Lower leg skin (tissue), 4 donors: Measurements from ENCODE around the gene TAS2R13. TPM values are rescaled to one million over a fixed set of nuclear protein-coding genes. Genes with fewer than 3 reads are reported as not detected.

ENCODE experiments used
- DNase-seq, 2 donors: peaks; one replicate each; pipeline ENCODE4 v3.0.0-alpha.2; 2019; ENCODE audit warnings: low spot score in 2 of 2
- H3K4me3 ChIP-seq: fragments of 200-600 bp; sonication (generic); 2 replicates; pipeline ENCODE4 v1.5.1; 2017; ENCODE audit warnings: mild to moderate bottlenecking, low read depth; ENCODE audit not compliant: poor library complexity, severe bottlenecking
- POLR2A ChIP-seq, 2 donors: fragments of 450-650 bp; IDR thresholded peaks; one replicate each; pipeline ENCODE4 v1.6.1; 2016 to 2017; ENCODE audit warnings: antibody characterized with exemption in 2 of 2, mild to moderate bottlenecking in 1 of 2, moderate library complexity in 1 of 2
- WGBS, 2 donors: methylation state at CpG; one replicate each; pipeline ENCODE4 v1.1.5; 2018; 5-methylcytosine and 5-hydroxymethylcytosine counted together
- intact Hi-C: fragments of 100-400 bp; cut with DNase I; formaldehyde crosslinking; loops from one replicate; pipeline ENCODE4 v1.15.0; 2023; ENCODE audit warnings: low total_unique reads
- total RNA-seq, 4 donors: library from RNA; depleted of rRNA; stranded (reverse); fragments of >200 nt; gene quantifications; one replicate each; pipeline ENCODE4 v1.1.0, GENCODE V29; 2016
- TF ChIP-seq, protein P1 (sequence below), 3 donors: fragments of 450-650 bp; IDR thresholded peaks; one replicate each; pipeline ENCODE4 v1.5.1; 2016; ENCODE audit warnings: antibody characterized with exemption in 3 of 3, mild to moderate bottlenecking in 3 of 3, moderate library complexity in 2 of 3

TAS2R13 gene
- total RNA-seq, 4 donors from 2014 or later: 0.26 to 1.1 (median 0.73) TPM

DNA sequence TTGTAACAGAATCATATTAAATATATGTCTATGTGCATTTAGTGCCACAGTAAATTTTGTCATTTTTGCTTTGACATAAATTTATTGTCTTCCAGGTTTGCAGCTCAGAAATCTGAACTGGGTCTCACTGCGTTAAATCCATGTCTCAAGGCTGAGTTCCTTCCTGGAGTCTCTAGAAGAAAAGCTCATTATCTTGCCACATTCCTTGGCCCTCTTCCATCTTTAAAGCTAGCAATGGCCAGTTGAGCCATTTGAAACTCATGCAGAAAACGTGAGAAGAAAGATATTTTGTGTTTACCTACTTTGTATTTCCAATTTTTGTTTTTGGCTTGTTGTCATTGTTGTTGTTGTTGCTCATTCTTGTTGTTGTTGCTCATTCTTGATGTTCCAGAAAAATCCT, 36.0 kb downstream of the TAS2R13 start:
- TF ChIP-seq, protein P1, sequence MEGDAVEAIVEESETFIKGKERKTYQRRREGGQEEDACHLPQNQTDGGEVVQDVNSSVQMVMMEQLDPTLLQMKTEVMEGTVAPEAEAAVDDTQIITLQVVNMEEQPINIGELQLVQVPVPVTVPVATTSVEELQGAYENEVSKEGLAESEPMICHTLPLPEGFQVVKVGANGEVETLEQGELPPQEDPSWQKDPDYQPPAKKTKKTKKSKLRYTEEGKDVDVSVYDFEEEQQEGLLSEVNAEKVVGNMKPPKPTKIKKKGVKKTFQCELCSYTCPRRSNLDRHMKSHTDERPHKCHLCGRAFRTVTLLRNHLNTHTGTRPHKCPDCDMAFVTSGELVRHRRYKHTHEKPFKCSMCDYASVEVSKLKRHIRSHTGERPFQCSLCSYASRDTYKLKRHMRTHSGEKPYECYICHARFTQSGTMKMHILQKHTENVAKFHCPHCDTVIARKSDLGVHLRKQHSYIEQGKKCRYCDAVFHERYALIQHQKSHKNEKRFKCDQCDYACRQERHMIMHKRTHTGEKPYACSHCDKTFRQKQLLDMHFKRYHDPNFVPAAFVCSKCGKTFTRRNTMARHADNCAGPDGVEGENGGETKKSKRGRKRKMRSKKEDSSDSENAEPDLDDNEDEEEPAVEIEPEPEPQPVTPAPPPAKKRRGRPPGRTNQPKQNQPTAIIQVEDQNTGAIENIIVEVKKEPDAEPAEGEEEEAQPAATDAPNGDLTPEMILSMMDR (IDR thresholded peaks at IDR 0.05): no peak
- TF ChIP-seq POLR2A (IDR thresholded peaks at IDR 0.05): no peak

DNA sequence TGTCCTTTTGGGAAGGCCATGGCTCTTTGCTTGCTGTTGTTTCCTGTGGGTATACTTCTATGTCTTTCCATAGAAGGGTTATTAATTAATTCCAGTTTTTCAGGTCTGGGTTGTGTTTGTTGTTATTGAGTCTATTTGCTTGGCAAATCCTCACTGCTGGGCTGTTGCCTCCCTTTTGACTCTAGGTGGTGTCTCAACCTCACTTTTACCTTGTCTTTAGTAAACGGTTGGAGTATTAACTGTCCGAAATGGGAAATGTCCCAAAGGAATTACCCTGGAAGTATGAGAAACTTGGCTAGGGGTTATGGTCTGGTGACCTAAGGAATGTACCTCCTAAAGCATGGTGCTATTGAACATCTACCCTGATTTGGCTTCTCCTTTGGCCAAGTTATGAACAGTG, 42.0 kb downstream of the TAS2R13 start:
- no peak overlapping the region for H3K4me3 ChIP-seq
- intact Hi-C loops: no loop called here
- WGBS, 2 donors: 71 to 89% methylated on average over 2 of the region's 2 CpGs
- DNase-seq: no peak
- TF ChIP-seq, protein P1 (IDR thresholded peaks at IDR 0.05): no peak
- no peak for TF ChIP-seq POLR2A (IDR thresholded peaks at IDR 0.05)

More for the DNA sequence above, 36.0 kb downstream of the TAS2R13 start:
- H3K4me3 ChIP-seq: no peak overlapping the region
- intact Hi-C loops: no loop called here
- WGBS, 2 donors: 57 to 59% methylated on average over 2 of the region's 2 CpGs
- DNase-seq: no peak

DNA sequence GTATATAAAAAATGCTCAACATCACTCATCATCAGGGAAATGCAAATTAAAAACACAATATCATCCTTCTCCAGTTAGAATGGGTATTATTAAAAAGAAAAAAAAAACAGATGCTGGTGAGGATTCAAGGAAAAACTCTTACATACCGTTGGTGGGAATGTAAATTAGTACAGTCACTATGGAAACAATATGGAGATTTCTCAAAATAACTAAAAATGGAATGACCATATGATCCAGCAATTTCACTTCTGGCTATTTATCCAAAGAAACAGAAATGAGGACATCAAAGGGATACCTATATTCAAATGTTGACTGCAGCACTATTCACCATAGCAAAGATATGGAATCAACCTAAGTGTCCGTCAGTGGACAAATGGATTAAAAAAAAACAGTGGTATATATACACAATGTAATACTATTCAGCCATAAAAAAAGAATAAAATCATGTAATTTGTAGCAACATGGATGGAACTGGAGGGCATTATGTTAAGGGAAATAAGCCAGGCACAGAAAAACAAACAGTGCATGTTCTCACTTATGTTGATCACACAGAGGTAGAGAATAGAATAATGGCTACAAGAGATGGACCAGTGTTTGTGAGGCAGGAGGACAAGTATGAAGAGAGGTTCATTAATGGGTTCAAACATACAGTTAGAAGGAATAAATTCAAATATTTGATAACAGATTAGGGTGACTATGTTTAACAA, 45.7 kb downstream of the TAS2R13 start:
- no peak for DNase-seq
- no peak overlapping the region for H3K4me3 ChIP-seq
- TF ChIP-seq, protein P1 (IDR thresholded peaks at IDR 0.05): no peak
- no peak for TF ChIP-seq POLR2A (IDR thresholded peaks at IDR 0.05)
- intact Hi-C loops: no loop called here
- WGBS, 2 donors: 89 to 92% methylated on average over 2 of the region's 2 CpGs

DNA sequence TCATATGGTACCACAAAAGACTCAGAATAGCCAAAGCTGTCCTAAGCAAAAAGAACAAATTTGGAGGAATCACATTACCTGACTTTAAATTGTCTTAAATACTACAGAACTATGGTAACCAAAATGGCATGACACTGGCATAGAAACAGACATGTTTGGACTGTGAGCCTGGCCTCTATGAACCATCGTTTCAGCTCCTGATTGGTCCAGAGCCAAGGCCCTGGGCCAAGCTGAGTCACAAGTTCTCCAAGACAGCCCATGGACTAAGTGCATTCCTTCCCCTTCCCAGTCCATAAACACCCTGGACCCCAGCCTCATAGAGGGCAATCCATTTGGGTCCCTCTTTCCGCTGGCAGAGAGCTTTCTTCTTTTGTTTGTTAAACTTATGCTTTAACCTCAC, 48.0 kb downstream of the TAS2R13 start:
- DNase-seq: no peak
- TF ChIP-seq, protein P1 (IDR thresholded peaks at IDR 0.05): no peak
- TF ChIP-seq POLR2A (IDR thresholded peaks at IDR 0.05): no peak
- WGBS, 2 donors: 68% methylated on average over 2 of the region's 2 CpGs

More for the DNA sequence above, 48.0 kb downstream of the TAS2R13 start:
- no peak overlapping the region for H3K4me3 ChIP-seq
- intact Hi-C loops: no loop called here

Other genes starting within 250 kb of the TAS2R13 start
- 1 to 10 TPM; 2.0 to 2.5 (median 2.2) TPM for gene STYK1, start 235.5 kb downstream of the TAS2R13 start, total RNA-seq
- gene YBX3, start 186.2 kb downstream of the TAS2R13 start, total RNA-seq: 100 to 1,000 TPM; 544 to 987 (median 637) TPM
- not detected for gene TAS2R7, start 106.9 kb downstream of the TAS2R13 start, total RNA-seq
- not detected for gene TAS2R8, start 102.3 kb downstream of the TAS2R13 start, total RNA-seq
- gene TAS2R9, start 99.4 kb downstream of the TAS2R13 start, total RNA-seq: not detected
- gene TAS2R10, start 83.2 kb downstream of the TAS2R13 start, total RNA-seq: under 1 TPM in 1 of 4 donors, not detected in 3; 0.32 TPM
- 100 to 1,000 TPM in 1 of 4 donors, 10 to 100 TPM in 3; 33.5 to 101 (median 70.5) TPM for gene PRR4, start 60.1 kb downstream of the TAS2R13 start, total RNA-seq
- gene PRH1, start 25.3 kb downstream of the TAS2R13 start, total RNA-seq: 1 to 10 TPM in 2 of 4 donors, under 1 TPM in 1, not detected in 1; 0.95 to 7.8 (median 5.5) TPM
- gene PRH2, start 19.7 kb upstream of the TAS2R13 start, total RNA-seq: not detected
- 1 to 10 TPM in 1 of 4 donors, under 1 TPM in 3; 0.49 to 1.3 (median 0.73) TPM for gene TAS2R14, start 29.7 kb upstream of the TAS2R13 start, total RNA-seq
- gene TAS2R50, start 77.3 kb upstream of the TAS2R13 start, total RNA-seq: under 1 TPM in 2 of 4 donors, not detected in 2; 0.30 to 0.42 TPM
- 1 to 10 TPM in 1 of 4 donors, under 1 TPM in 3; 0.34 to 1.4 (median 0.66) TPM for gene TAS2R20, start 88.7 kb upstream of the TAS2R13 start, total RNA-seq
- gene TAS2R19, start 113.1 kb upstream of the TAS2R13 start, total RNA-seq: 1 to 10 TPM in 2 of 4 donors, under 1 TPM in 2; 0.34 to 7.0 (median 1.5) TPM
- gene TAS2R31, start 121.8 kb upstream of the TAS2R13 start, total RNA-seq: 1 to 10 TPM in 1 of 4 donors, under 1 TPM in 2, not detected in 1; 0.27 to 1.1 (median 0.68) TPM
- 1 to 10 TPM in 1 of 4 donors, under 1 TPM in 2, not detected in 1; 0.57 to 1.1 (median 0.68) TPM for gene TAS2R46, start 152.7 kb upstream of the TAS2R13 start, total RNA-seq
- gene TAS2R43, start 182.8 kb upstream of the TAS2R13 start, total RNA-seq: 1 to 10 TPM in 2 of 4 donors, not detected in 2; 1.0 to 1.5 TPM
- 1 to 10 TPM; 1.8 to 3.2 (median 2.2) TPM for gene TAS2R30, start 225.1 kb upstream of the TAS2R13 start, total RNA-seq